ENCODE measurements around the gene COL6A3. TPM values are rescaled to one million over a fixed set of nuclear protein-coding genes. Genes with fewer than 3 reads are reported as not detected.
"Not testable (repeated sequence)": the region's sequence is repeated elsewhere in the genome, so short reads cannot be mapped to it uniquely, and the experiment has no call there.

COL6A3 gene
- total RNA-seq, 2 donors from 2014 or later: 61.6 to 103 TPM

GRCh38 chr2:237307474-237307873 is 106.5 kb downstream of the COL6A3 start:
- Histone ChIP-seq H3K27me3 (no peaks in the 10 kb centered on the region), H3K4me1 (peaks cover 0 to 5% of the 10 kb centered on the region in 2 donors), H3K36me3 (no peaks in the 10 kb centered on the region), H3K9me3 (no peaks in the 10 kb centered on the region), H3K27ac (no peak overlapping the region), H3K4me3 (no peak overlapping the region)
- no peak for TF ChIP-seq CTCF (IDR thresholded peaks at IDR 0.05)
- no peak for DNase-seq (ENCODE audit: low spot score)

- H3K27me3 ChIP-seq: no peaks in the 10 kb centered on the region
- H3K4me1 ChIP-seq: peaks cover 0 to 5% of the 10 kb centered on the region in 2 donors
- no peak overlapping the region for H3K4me3 ChIP-seq
- no peak for TF ChIP-seq CTCF (IDR thresholded peaks at IDR 0.05)
- DNase-seq (ENCODE audit: low spot score): no peak
- no peaks in the 10 kb centered on the region for H3K9me3 ChIP-seq
- H3K36me3 ChIP-seq: no peaks in the 10 kb centered on the region
- H3K27ac ChIP-seq: no peak overlapping the region
These were observed 107.2 kb downstream of the COL6A3 start for GRCh38 chr2:237306787-237307170.

- Histone ChIP-seq H3K27me3 (no peaks in the 10 kb centered on the region), H3K27ac (no peak overlapping the region), H3K4me1 (peaks cover 0 to 5% of the 10 kb centered on the region in 2 donors), H3K9me3 (no peaks in the 10 kb centered on the region), H3K4me3 (no peak overlapping the region), H3K36me3 (no peaks in the 10 kb centered on the region)
- TF ChIP-seq CTCF (IDR thresholded peaks at IDR 0.05): no peak
- no peak for DNase-seq (ENCODE audit: low spot score)
These were observed 107.7 kb downstream of the COL6A3 start for GRCh38 chr2:237306083-237306786.

GRCh38 chr2:237305579-237305978 is 108.4 kb downstream of the COL6A3 start:
- Histone ChIP-seq H3K4me3 (no peak overlapping the region), H3K9me3 (no peaks in the 10 kb centered on the region), H3K36me3 (no peaks in the 10 kb centered on the region), H3K27ac (no peak overlapping the region), H3K27me3 (no peaks in the 10 kb centered on the region), H3K4me1 (peaks cover 0 to 9% of the 10 kb centered on the region in 2 donors)
- DNase-seq (ENCODE audit: low spot score): no peak
- no peak for TF ChIP-seq CTCF (IDR thresholded peaks at IDR 0.05)

GRCh38 chr2:237304763-237305514 is 109.0 kb downstream of the COL6A3 start:
- Histone ChIP-seq H3K4me1 (peaks cover 0 to 9% of the 10 kb centered on the region in 2 donors), H3K27ac (no peak overlapping the region), H3K4me3 (no peak overlapping the region), H3K27me3 (no peaks in the 10 kb centered on the region), H3K36me3 (no peaks in the 10 kb centered on the region), H3K9me3 (no peaks in the 10 kb centered on the region)
- TF ChIP-seq CTCF (IDR thresholded peaks at IDR 0.05): no peak
- no peak for DNase-seq (ENCODE audit: low spot score)

- not testable (repeated sequence) for H3K4me1 ChIP-seq; DNase-seq (ENCODE audit: low spot score); H3K9me3 ChIP-seq; H3K36me3 ChIP-seq; H3K27me3 ChIP-seq; H3K27ac ChIP-seq; H3K4me3 ChIP-seq
These were observed 110.7 kb downstream of the COL6A3 start for GRCh38 chr2:237303244-237303643.

Data from right atrium auricular region (tissue), 2 donors.